Smooth muscle cell (in vitro differentiated cells): ENCODE results near the gene CACNG4. TPM values are rescaled to one million over a fixed set of nuclear protein-coding genes. Genes with fewer than 3 reads are reported as not detected.

Source experiments
- DNase-seq: peaks from one replicate; lab custom pipeline; 2025; ENCODE audit not compliant: unreplicated experiment; lab: John Stamatoyannopoulos, UW
- H2AFZ ChIP-seq: fragments of 200-600 bp; sonication (generic); 2 replicates; pipeline ENCODE4 v1.6.0; 2016; ENCODE audit warnings: antibody characterized with exemption, low read depth, mild to moderate bottlenecking
- H3F3A ChIP-seq: fragments of 200-600 bp; sonication (generic); 2 replicates; pipeline ENCODE4 v1.6.0; 2017; ENCODE audit warnings: antibody characterized with exemption, low read depth
- H3K27ac ChIP-seq: fragments of 200-600 bp; sonication (generic); 2 replicates; pipeline ENCODE4 v1.5.1; 2016; ENCODE audit warnings: low read depth, mild to moderate bottlenecking
- H3K27me3 ChIP-seq: fragments of 200-600 bp; sonication (generic); 2 replicates; pipeline ENCODE4 v1.6.1; 2016; ENCODE audit warnings: low read depth, mild to moderate bottlenecking
- H3K36me3 ChIP-seq: fragments of 200-600 bp; sonication (generic); 2 replicates; pipeline ENCODE4 v1.5.1; 2016; ENCODE audit warnings: low read depth
- H3K4me1 ChIP-seq: fragments of 200-600 bp; sonication (generic); 2 replicates; pipeline ENCODE4 v1.5.1; 2016; ENCODE audit warnings: low read depth
- H3K4me2 ChIP-seq: fragments of 200-600 bp; sonication (generic); 2 replicates; pipeline ENCODE4 v1.6.0; 2016; ENCODE audit warnings: mild to moderate bottlenecking
- H3K4me3 ChIP-seq: fragments of 200-600 bp; sonication (generic); 2 replicates; pipeline ENCODE4 v1.5.1; 2016; ENCODE audit warnings: mild to moderate bottlenecking
- H3K79me2 ChIP-seq: fragments of 200-600 bp; sonication (generic); 2 replicates; pipeline ENCODE4 v1.6.0; 2016; ENCODE audit warnings: low read depth, mild to moderate bottlenecking
- H3K9ac ChIP-seq: fragments of 200-600 bp; sonication (generic); 2 replicates; pipeline ENCODE4 v1.6.0; 2016; ENCODE audit warnings: low read depth
- H3K9me3 ChIP-seq: fragments of 200-600 bp; sonication (generic); replicated peaks from 2 replicates; pipeline ENCODE4 v1.5.1; 2016; ENCODE audit warnings: low read depth
- H4K20me1 ChIP-seq: fragments of 200-600 bp; sonication (generic); 2 replicates; pipeline ENCODE4 v1.6.0; 2016; ENCODE audit warnings: low read depth
- WGBS: methylation state at CpG from one replicate; pipeline ENCODE4 v1.1.7; 2016; ENCODE audit warnings: low lambda C conversion rate; 5-methylcytosine and 5-hydroxymethylcytosine counted together
- polyA plus RNA-seq: library from polyadenylated mRNA; unstranded; fragments of >200 nt; fragmentation: Nextera tagmentation; extraction: Ambion mirVana; gene quantifications from 2 replicates; pipeline ENCODE4 v1.2.1, GENCODE V29; 2016
- total RNA-seq: library from RNA; depleted of rRNA; stranded (reverse); fragments of >200 nt; gene quantifications from 2 replicates; pipeline ENCODE4 v1.2.3, GENCODE V29; 2014
- TF ChIP-seq, protein P1 (sequence below): fragments of 200-600 bp; sonication (generic); IDR thresholded peaks from 2 replicates; pipeline ENCODE4 v1.5.1; 2017; ENCODE audit warnings: borderline replicate concordance, mild to moderate bottlenecking, antibody characterized with exemption; ENCODE audit not compliant: insufficient read depth, poor library complexity, severe bottlenecking

Gene CACNG4
- total and polyA plus RNA-seq, 2 experiments from 2014 or later = 1.4 to 6.5 TPM

DNA sequence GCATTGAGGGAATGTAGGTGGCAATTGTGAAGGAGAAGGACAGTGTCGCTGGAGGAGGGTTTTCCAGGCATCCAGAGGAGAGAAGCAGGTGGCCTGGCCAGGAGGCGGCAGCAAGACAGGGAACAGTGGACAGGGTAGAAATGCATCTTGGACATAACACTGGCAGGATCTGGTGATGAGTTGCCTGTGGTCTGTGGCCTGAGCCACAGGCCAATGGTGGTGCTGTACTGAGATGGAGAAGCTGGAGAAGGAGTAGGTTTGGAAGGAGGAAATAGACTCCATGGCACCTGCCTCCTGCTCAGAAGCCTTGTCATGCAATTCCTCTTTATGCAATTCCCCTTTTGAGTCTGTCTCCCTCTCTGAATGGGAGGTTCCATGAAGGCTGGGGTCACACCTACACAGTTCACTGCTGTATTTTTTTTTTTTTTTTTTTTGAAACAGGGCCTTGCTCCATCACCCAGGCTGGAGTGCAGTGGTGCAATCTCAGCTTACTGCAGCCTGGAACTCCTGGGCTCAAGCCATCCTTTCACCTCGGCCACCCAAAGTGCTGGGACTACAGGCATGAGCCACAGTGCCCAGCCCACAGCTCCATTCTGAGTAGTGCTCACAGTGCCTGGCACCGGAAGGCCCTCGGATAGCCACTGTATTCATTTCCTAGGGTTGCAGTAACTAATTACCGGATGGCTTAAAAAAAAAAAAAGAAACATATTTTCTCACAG lies 13.5 kb upstream of the CACNG4 start:
- Histone ChIP-seq H3K27ac (peak overlapping the region; percentile 77), H4K20me1 (no peaks in the 10 kb centered on the region), H3K9ac (peak overlapping the region; percentile 19), H3K36me3 (no peaks in the 10 kb centered on the region), H2AFZ (no peak overlapping the region), H3K4me2 (no peak overlapping the region), H3K4me1 (peaks cover 7% of the 10 kb centered on the region), H3K9me3 (no peaks in the 10 kb centered on the region), H3F3A (no peaks in the 10 kb centered on the region), H3K79me2 (no peaks in the 10 kb centered on the region), H3K27me3 (no peaks in the 10 kb centered on the region), H3K4me3 (no peak overlapping the region)
- TF ChIP-seq, protein P1, sequence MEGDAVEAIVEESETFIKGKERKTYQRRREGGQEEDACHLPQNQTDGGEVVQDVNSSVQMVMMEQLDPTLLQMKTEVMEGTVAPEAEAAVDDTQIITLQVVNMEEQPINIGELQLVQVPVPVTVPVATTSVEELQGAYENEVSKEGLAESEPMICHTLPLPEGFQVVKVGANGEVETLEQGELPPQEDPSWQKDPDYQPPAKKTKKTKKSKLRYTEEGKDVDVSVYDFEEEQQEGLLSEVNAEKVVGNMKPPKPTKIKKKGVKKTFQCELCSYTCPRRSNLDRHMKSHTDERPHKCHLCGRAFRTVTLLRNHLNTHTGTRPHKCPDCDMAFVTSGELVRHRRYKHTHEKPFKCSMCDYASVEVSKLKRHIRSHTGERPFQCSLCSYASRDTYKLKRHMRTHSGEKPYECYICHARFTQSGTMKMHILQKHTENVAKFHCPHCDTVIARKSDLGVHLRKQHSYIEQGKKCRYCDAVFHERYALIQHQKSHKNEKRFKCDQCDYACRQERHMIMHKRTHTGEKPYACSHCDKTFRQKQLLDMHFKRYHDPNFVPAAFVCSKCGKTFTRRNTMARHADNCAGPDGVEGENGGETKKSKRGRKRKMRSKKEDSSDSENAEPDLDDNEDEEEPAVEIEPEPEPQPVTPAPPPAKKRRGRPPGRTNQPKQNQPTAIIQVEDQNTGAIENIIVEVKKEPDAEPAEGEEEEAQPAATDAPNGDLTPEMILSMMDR = no peak
- 81% methylated on average over 6 of the region's 6 CpGs for WGBS
- DNase-seq = no peak

DNA sequence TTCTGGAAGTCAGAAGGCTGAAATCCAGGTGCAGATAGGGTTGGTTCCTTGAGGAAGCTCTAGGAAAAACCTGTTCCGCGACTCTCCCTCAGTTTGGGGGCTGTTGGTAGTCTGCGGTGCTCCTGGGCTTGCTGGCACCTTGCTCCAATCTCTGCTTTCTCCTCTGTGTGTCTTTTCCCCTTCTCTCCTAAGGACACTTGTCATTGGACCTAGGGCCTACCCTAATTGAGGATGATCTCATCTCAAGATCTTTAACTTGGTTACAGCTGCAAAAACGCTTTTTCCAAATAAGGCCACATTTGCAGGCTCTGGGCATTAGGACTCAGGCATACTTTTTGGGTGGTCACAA lies 12.9 kb upstream of the CACNG4 start:
- Histone ChIP-seq H2AFZ (no peak overlapping the region), H3K79me2 (no peaks in the 10 kb centered on the region), H3K4me1 (peaks cover 7% of the 10 kb centered on the region), H3K9me3 (no peaks in the 10 kb centered on the region), H3F3A (no peaks in the 10 kb centered on the region), H3K27ac (peak overlapping the region; percentile 77), H3K27me3 (no peaks in the 10 kb centered on the region), H3K4me2 (no peak overlapping the region), H3K36me3 (no peaks in the 10 kb centered on the region), H3K9ac (peak overlapping the region; percentile 19), H4K20me1 (no peaks in the 10 kb centered on the region), H3K4me3 (no peak overlapping the region)
- TF ChIP-seq, protein P1 = no peak
- DNase-seq = no peak
- WGBS = 38% methylated on average over 4 of the region's 4 CpGs

DNA sequence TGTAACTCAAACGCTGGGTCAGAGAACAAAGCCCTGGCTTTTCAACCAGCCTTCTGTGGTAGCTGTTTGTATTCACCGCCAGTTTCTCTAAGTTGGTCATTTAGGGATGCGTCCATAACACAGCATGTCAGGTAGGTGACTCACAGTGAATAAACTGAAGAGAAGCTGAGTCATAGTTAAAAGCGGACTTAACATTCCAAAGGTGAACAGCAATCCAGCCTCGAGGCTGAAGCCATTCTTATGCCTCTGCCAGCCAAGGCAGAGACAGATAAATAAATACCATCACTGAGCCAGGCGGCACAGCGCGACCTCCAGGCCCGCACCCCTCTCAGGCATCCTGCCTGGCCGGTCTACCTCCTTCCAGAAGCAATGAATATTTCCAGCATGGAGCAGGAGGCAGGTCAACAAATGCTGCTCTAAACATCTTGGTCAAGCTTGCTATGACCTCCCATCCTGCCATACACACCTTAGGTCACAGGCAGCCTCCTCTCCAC lies 12.4 kb upstream of the CACNG4 start:
- Histone ChIP-seq H3F3A (no peaks in the 10 kb centered on the region), H3K36me3 (no peaks in the 10 kb centered on the region), H3K27me3 (no peaks in the 10 kb centered on the region), H3K4me2 (peak overlapping the region; percentile 41), H3K9me3 (no peaks in the 10 kb centered on the region), H3K9ac (peak overlapping the region; percentile 56), H3K4me3 (no peak overlapping the region), H3K4me1 (peaks cover 7% of the 10 kb centered on the region), H3K27ac (peak overlapping the region; percentile 77), H3K79me2 (no peaks in the 10 kb centered on the region), H4K20me1 (no peaks in the 10 kb centered on the region), H2AFZ (no peak overlapping the region)
- DNase-seq = no peak
- 12% methylated on average over 10 of the region's 10 CpGs for WGBS
- TF ChIP-seq, protein P1 = no peak
